ENCODE data around the gene CEP76.
"Not testable (repeated sequence)": the region's sequence is repeated elsewhere in the genome, so short reads cannot be mapped to it uniquely, and the experiment has no call there.

GRCh38 chr18:12643756-12644155, 58.8 kb downstream of the CEP76 start:
- not testable (repeated sequence) for TF ChIP-seq CTCF (IDR thresholded peaks at IDR 0.05); SIN3A (IDR thresholded peaks at IDR 0.05; ENCODE audit: borderline replicate concordance, insufficient read depth, low read depth, low read length); POLR2AphosphoS5 (IDR thresholded peaks at IDR 0.05; ENCODE audit: low read depth, low read length); TCF7L2 (IDR thresholded peaks at IDR 0.05; ENCODE audit: low read depth, low read length); REST (IDR thresholded peaks at IDR 0.05; ENCODE audit: insufficient read depth in 1 of 2, low read depth in 2 of 2, low read length in 1 of 2)
